Measurements from ENCODE around the gene NANP. TPM values are rescaled to one million over a fixed set of nuclear protein-coding genes. Genes with fewer than 3 reads are reported as not detected.

Gene NANP
- total and polyA plus RNA-seq, 10 of the 15 experiments (the other 5 are each of a cell fraction or from before 2014, with no cell fraction given) = 4.2 to 6.7 (median 4.9) TPM

GRCh38 chr20:25571240-25571639 lies 52.6 kb downstream of the NANP start:
- H3K4me3 ChIP-seq = no peak overlapping the region
- ChIA-PET SMC1A (ENCODE audit: uncharacterized antibody, unreplicated experiment) (no interaction called here), POLR2A (no interaction called here), CTCF (no interaction called here), RAD21 (ENCODE audit: unreplicated experiment) (no interaction called here)
- intact Hi-C loops (cut with micrococcal nuclease; ENCODE audit: unreplicated experiment) (no loop called here), in situ Hi-C loops (cut with MboI) (no loop called here)
- H3K4me2 ChIP-seq (ENCODE audit: control insufficient read depth, insufficient read depth) = no peak overlapping the region
- BruUV-seq (replicated peaks) = no TSS peak
- H3K36me3 ChIP-seq (ENCODE audit: control insufficient read depth in 2 of 2, insufficient read depth in 2 of 2, low read length in 1 of 2) = no peaks in the 10 kb centered on the region
- no peak overlapping the region for H2AFZ ChIP-seq (ENCODE audit: control insufficient read depth, low read depth, low read length)
- FAIRE-seq (no peak), ATAC-seq (no peak), DNase-seq (ENCODE audit: low read depth, low spot score) (no peak)
- no peaks in the 10 kb centered on the region for H4K20me1 ChIP-seq (ENCODE audit: control insufficient read depth, insufficient read depth)
- no peaks in the 10 kb centered on the region for H3K4me1 ChIP-seq (ENCODE audit: control insufficient read depth, insufficient read depth, low read length)
- no peak overlapping the region for H3K9ac ChIP-seq (ENCODE audit: control insufficient read depth, insufficient read depth, low read length)
- no peaks in the 10 kb centered on the region for H3K9me3 ChIP-seq (replicated peaks; ENCODE audit: control insufficient read depth, insufficient read depth, low read length)
- 0% methylated on average over 2 of the region's 2 CpGs for WGBS (ENCODE audit: insufficient coverage, insufficient replicate concordance, low lambda C conversion rate, missing lambda C conversion rate)
- H3K27me3 ChIP-seq (replicated peaks in 1 of 2; ENCODE audit: control insufficient read depth in 2 of 2, insufficient read depth in 2 of 2, low read length in 1 of 2) = no peaks in the 10 kb centered on the region
- H3K79me2 ChIP-seq (ENCODE audit: control insufficient read depth, insufficient read depth, low read length) = no peaks in the 10 kb centered on the region
- no peak for TF ChIP-seq PRDM15 (CRISPR knock-in tag; IDR thresholded peaks at IDR 0.05)
- no peak for TF ChIP-seq MYB (IDR thresholded peaks at IDR 0.05; ENCODE audit: borderline replicate concordance, low read depth, low read length)
- H3K27ac ChIP-seq (ENCODE audit: control insufficient read depth, insufficient read depth) = no peak overlapping the region

GRCh38 chr20:25570148-25570530 lies 53.7 kb downstream of the NANP start:
- 40% methylated on average over 7 of the region's 7 CpGs for WGBS (ENCODE audit: insufficient coverage, insufficient replicate concordance, low lambda C conversion rate, missing lambda C conversion rate)
- Histone ChIP-seq H3K4me2 (ENCODE audit: control insufficient read depth, insufficient read depth) (no peak overlapping the region), H3K79me2 (ENCODE audit: control insufficient read depth, insufficient read depth, low read length) (no peaks in the 10 kb centered on the region), H3K36me3 (ENCODE audit: control insufficient read depth in 2 of 2, insufficient read depth in 2 of 2, low read length in 1 of 2) (no peaks in the 10 kb centered on the region), H4K20me1 (ENCODE audit: control insufficient read depth, insufficient read depth) (no peaks in the 10 kb centered on the region), H3K27me3 (replicated peaks in 1 of 2; ENCODE audit: control insufficient read depth in 2 of 2, insufficient read depth in 2 of 2, low read length in 1 of 2) (no peaks in the 10 kb centered on the region), H2AFZ (ENCODE audit: control insufficient read depth, low read depth, low read length) (no peak overlapping the region), H3K4me1 (ENCODE audit: control insufficient read depth, insufficient read depth, low read length) (no peaks in the 10 kb centered on the region), H3K4me3 (no peak overlapping the region), H3K27ac (ENCODE audit: control insufficient read depth, insufficient read depth) (no peak overlapping the region), H3K9ac (ENCODE audit: control insufficient read depth, insufficient read depth, low read length) (no peak overlapping the region), H3K9me3 (replicated peaks; ENCODE audit: control insufficient read depth, insufficient read depth, low read length) (no peaks in the 10 kb centered on the region)
- FAIRE-seq (no peak), ATAC-seq (no peak), DNase-seq (ENCODE audit: low read depth, low spot score) (no peak)
- RAD21 ChIA-PET (ENCODE audit: unreplicated experiment) = no interaction called here
- BruUV-seq (replicated peaks) = no TSS peak
- POLR2A ChIA-PET = no interaction called here
- intact Hi-C loops (cut with micrococcal nuclease; ENCODE audit: unreplicated experiment) (no loop called here), in situ Hi-C loops (cut with MboI) (no loop called here)
- SMC1A ChIA-PET (ENCODE audit: uncharacterized antibody, unreplicated experiment) = no interaction called here
- CTCF ChIA-PET = interaction anchor here (0.6 kb wide), 1 partner anchor 232 kb away, joined by 4 read pairs; no protein-coding TSS in a partner anchor
- TF ChIP-seq DPF2 (IDR thresholded peaks at IDR 0.05) (no peak), IKZF2 (IDR thresholded peaks at IDR 0.05) (no peak), ZSCAN29 (IDR thresholded peaks at IDR 0.05) (no peak), SMC3 (IDR thresholded peaks at IDR 0.05; ENCODE audit: borderline replicate concordance, low read length) (no peak), SMAD1 (IDR thresholded peaks at IDR 0.05; ENCODE audit: low read depth, partially characterized antibody) (no peak), PKNOX1 (IDR thresholded peaks at IDR 0.05) (no peak), ZNF687 (IDR thresholded peaks at IDR 0.05) (no peak), CBX3 (IDR thresholded peaks at IDR 0.05; ENCODE audit: borderline replicate concordance, low read depth) (no peak)

All from GM12878 (cell line).